ENCODE measurements around the gene CEBPE. TPM values are rescaled to one million over a fixed set of nuclear protein-coding genes. Genes with fewer than 3 reads are reported as not detected.

CEBPE gene
- total RNA-seq, 4 donors from 2014 or later, result not detected

GRCh38 chr14:23101213-23101970 lies 17.7 kb downstream of the CEBPE start:
- TF ChIP-seq, protein P1, sequence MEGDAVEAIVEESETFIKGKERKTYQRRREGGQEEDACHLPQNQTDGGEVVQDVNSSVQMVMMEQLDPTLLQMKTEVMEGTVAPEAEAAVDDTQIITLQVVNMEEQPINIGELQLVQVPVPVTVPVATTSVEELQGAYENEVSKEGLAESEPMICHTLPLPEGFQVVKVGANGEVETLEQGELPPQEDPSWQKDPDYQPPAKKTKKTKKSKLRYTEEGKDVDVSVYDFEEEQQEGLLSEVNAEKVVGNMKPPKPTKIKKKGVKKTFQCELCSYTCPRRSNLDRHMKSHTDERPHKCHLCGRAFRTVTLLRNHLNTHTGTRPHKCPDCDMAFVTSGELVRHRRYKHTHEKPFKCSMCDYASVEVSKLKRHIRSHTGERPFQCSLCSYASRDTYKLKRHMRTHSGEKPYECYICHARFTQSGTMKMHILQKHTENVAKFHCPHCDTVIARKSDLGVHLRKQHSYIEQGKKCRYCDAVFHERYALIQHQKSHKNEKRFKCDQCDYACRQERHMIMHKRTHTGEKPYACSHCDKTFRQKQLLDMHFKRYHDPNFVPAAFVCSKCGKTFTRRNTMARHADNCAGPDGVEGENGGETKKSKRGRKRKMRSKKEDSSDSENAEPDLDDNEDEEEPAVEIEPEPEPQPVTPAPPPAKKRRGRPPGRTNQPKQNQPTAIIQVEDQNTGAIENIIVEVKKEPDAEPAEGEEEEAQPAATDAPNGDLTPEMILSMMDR (IDR thresholded peaks at IDR 0.05), result no peak
- TF ChIP-seq POLR2A (IDR thresholded peaks at IDR 0.05), result no peak
- no peak for DNase-seq
- Histone ChIP-seq H3K27ac (no peak overlapping the region), H3K9me3 (no peaks in the 10 kb centered on the region), H3K27me3 (no peaks in the 10 kb centered on the region), H3K36me3 (peaks cover 0 to 23% (median 0%) of the 10 kb centered on the region in 3 donors), H3K4me1 (peaks cover 0 to 8% (median 4%) of the 10 kb centered on the region in 4 donors), H3K4me3 (no peak overlapping the region)

- Histone ChIP-seq H3K4me1 (peaks cover 0 to 8% (median 5%) of the 10 kb centered on the region in 4 donors), H3K27me3 (no peaks in the 10 kb centered on the region), H3K36me3 (peaks cover 0 to 23% (median 0%) of the 10 kb centered on the region in 3 donors), H3K4me3 (no peak overlapping the region), H3K27ac (no peak overlapping the region), H3K9me3 (no peaks in the 10 kb centered on the region)
- no peak for TF ChIP-seq POLR2A (IDR thresholded peaks at IDR 0.05)
- TF ChIP-seq, protein P1 (IDR thresholded peaks at IDR 0.05), result peak in 1 of 6 experiments; percentile 4
- no peak for DNase-seq
Observed at GRCh38 chr14:23099212-23099861, 19.7 kb downstream of the CEBPE start.

DNA sequence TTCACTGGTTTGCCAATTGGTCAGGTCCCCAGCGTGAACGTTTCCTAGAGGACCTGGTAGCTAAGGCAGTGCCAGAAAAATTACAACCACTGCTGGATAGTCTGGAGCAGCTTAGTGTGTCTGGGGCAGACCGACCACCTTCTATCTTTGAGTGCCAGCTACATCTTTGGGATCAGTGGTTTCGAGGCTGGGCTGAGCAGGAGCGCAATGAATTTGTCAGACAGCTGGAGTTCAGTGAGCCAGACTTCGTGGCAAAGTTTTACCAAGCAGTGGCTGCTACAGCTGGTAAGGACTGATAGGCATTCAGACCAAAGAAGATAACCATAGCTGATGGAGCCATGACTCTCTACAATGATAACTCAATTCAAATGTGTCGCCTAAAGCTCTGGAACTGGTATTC lies 21.3 kb downstream of the CEBPE start:
- no peak for DNase-seq
- H3K4me1 ChIP-seq, result peaks cover 6 to 20% (median 10%) of the 10 kb centered on the region in 4 donors
- peaks cover 0 to 28% (median 0%) of the 10 kb centered on the region in 3 donors for H3K36me3 ChIP-seq
- no peak overlapping the region for H3K27ac ChIP-seq
- TF ChIP-seq, protein P1 (IDR thresholded peaks at IDR 0.05), result no peak
- TF ChIP-seq POLR2A (IDR thresholded peaks at IDR 0.05), result no peak
- H3K4me3 ChIP-seq, result no peak overlapping the region
- H3K27me3 ChIP-seq, result no peaks in the 10 kb centered on the region
- H3K9me3 ChIP-seq, result no peaks in the 10 kb centered on the region

DNA sequence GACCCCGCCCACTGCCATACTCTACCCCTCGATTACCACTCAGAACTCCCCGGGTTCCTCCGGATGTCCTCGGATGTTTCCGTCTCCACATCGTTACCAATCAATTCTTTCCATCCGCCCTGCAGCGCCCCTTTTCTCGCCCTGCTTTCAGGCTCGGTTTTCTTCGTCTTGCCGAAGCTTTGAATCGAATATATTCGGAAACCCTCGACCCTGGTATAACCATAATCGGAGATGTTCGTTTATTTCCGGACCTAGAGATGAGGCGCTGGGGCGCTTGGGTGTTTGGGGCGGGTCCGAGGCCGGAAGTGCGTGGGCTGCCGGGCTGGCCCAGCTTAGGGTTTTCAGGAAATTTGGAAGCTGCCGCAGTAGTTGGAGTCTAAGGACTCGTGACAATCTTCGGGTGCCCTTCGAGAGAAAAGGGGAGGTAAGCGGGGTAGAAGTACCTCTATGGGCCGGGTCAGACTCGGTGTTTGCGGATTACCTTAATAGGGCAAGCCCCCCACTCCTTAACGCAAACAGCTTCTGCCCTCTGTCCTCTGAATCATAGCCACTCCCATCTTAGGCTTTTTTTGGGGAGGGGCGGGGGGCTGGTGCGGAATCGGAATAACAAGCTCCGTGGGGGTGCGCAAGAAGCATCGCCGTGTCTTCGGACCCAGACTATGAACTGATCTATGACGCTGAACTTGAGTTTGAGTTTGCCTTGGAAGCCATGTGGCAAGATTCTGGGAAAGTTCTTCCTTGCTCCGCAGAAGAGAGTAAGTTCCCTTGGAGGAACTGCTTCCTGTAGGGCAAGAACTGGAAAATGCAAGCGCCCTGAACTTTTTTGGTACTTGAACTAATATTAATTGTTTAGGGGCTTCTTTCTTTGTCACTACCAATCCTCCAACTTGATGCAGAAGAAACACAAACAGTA lies 23.6 kb downstream of the CEBPE start, which contains the start of gene C14orf119:
TSS of gene C14orf119 (plus strand) at position 310 of the 913 bp plus-strand sequence. CDS start 2,154 bp downstream, outside the sequence.
- Histone ChIP-seq H3K27me3 (no peaks in the 10 kb centered on the region), H3K4me1 (peaks cover 6 to 27% (median 10%) of the 10 kb centered on the region in 4 donors), H3K9me3 (no peaks in the 10 kb centered on the region), H3K27ac (peak within 1 kb of the TSS; percentile 93 to 100 (median 97)), H3K4me3 (peak within 1 kb of the TSS; percentile 76 to 100 (median 95)), H3K36me3 (peaks cover 0 to 51% (median 0%) of the 10 kb centered on the region in 3 donors)
- DNase-seq, result peak; percentile 93 to 100 (median 100)
- peak; percentile 68 to 86 for TF ChIP-seq POLR2A (IDR thresholded peaks at IDR 0.05)
- TF ChIP-seq, protein P1 (IDR thresholded peaks at IDR 0.05), result no peak

DNA sequence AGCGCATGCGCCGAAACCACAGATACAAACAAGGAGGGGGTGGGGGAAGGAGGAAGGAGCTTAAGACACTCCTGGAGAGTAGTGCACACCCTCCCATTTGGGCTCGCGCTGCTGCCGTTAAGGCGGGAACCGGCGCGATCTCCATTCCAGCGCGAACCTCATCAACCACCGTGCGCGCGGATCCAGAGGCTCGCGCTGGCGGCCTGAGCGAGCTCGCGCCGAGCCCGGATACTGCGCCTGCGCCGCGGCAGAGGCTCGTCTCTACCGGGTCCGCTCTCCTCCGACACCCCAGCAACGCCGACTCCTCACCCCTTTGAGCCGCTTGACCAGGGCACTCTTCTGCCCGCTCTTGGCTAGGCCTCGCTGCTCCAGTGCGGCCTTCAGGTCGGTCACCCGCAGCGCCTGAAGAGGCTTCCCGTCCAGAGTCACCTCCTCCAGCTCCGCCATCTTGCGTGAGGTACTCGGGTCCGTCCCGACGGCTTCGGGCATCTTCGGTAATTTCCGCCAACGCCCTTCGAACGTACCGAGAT lies 24.3 kb downstream of the CEBPE start, which contains the start of gene ACIN1:
TSS of gene ACIN1 (minus strand) at position 471 of the 530 bp plus-strand sequence. CDS start at position 447, 24 bp downstream.
- Histone ChIP-seq H3K4me1 (peaks cover 6 to 27% (median 10%) of the 10 kb centered on the region in 4 donors), H3K27me3 (no peaks in the 10 kb centered on the region), H3K36me3 (peaks cover 0 to 59% (median 2%) of the 10 kb centered on the region in 3 donors), H3K9me3 (no peaks in the 10 kb centered on the region), H3K27ac (peak within 1 kb of the TSS; percentile 93 to 100 (median 97)), H3K4me3 (peak within 1 kb of the TSS; percentile 76 to 100 (median 95))
- TF ChIP-seq, protein P1 (IDR thresholded peaks at IDR 0.05), result no peak
- TF ChIP-seq POLR2A (IDR thresholded peaks at IDR 0.05), result peak; percentile 59 to 70
- peak; percentile 74 to 100 (median 88) for DNase-seq
